Measurements from ENCODE around the gene KRTAP9-3.
"Not testable (repeated sequence)": the region's sequence is repeated elsewhere in the genome, so short reads cannot be mapped to it uniquely, and the experiment has no call there.

DNA sequence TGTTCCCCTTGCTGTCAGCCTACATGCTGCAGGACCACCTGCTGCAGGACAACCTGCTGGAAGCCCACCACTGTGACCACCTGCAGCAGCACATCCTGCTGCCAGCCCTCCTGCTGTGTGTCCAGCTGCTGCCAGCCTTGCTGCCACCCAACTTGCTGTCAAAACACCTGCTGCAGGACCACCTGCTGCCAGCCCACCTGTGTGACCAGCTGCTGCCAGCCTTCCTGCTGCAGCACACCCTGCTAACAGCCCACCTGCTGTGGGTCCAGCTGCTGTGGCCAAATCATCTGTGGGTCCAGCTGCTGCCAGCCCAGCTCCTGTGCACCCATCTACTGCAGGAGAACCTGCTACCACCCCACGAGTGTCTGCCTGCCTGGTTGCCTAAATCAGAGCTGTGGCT, 39.1 kb downstream of the KRTAP9-3 start:
- TF ChIP-seq, protein P1, sequence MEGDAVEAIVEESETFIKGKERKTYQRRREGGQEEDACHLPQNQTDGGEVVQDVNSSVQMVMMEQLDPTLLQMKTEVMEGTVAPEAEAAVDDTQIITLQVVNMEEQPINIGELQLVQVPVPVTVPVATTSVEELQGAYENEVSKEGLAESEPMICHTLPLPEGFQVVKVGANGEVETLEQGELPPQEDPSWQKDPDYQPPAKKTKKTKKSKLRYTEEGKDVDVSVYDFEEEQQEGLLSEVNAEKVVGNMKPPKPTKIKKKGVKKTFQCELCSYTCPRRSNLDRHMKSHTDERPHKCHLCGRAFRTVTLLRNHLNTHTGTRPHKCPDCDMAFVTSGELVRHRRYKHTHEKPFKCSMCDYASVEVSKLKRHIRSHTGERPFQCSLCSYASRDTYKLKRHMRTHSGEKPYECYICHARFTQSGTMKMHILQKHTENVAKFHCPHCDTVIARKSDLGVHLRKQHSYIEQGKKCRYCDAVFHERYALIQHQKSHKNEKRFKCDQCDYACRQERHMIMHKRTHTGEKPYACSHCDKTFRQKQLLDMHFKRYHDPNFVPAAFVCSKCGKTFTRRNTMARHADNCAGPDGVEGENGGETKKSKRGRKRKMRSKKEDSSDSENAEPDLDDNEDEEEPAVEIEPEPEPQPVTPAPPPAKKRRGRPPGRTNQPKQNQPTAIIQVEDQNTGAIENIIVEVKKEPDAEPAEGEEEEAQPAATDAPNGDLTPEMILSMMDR (IDR thresholded peaks at IDR 0.05), result not testable (repeated sequence)
- not testable (repeated sequence) for TF ChIP-seq EZH2 (IDR thresholded peaks at IDR 0.05; ENCODE audit: borderline replicate concordance, insufficient read depth, low read depth, low read length, poor library complexity, severe bottlenecking)
